BE2C (cell line): ENCODE measurements around the gene SORCS1.

Source experiments
- DNase-seq: peaks from one replicate; pipeline ENCODE4 v3.0.0-alpha.2; 2020
- H3K27me3 ChIP-seq: fragments of 250-450 bp; sonication (Bioruptor Pico); 2 replicates; pipeline ENCODE4 v1.5.1; 2020; ENCODE audit warnings: mild to moderate bottlenecking
- H3K36me3 ChIP-seq: fragments of 250-450 bp; sonication (Bioruptor Pico); 2 replicates; pipeline ENCODE4 v1.5.1; 2020; ENCODE audit warnings: mild to moderate bottlenecking
- H3K4me1 ChIP-seq: fragments of 250-450 bp; sonication (Bioruptor Pico); 2 replicates; pipeline ENCODE4 v1.5.1; 2020
- H3K4me3 ChIP-seq: 2 replicates; pipeline ENCODE4 v1.5.1; 2011; ENCODE audit warnings: low read depth, low read length
- H3K9me3 ChIP-seq: fragments of 250-450 bp; sonication (Bioruptor Pico); 2 replicates; pipeline ENCODE4 v1.5.1; 2020
- CTCF ChIP-seq: IDR thresholded peaks from 2 replicates; pipeline ENCODE4 v1.5.1; 2012; ENCODE audit warnings: mild to moderate bottlenecking, low read depth, low read length

The SORCS1 gene

GRCh38 chr10:106771154-106771553 lies 393.4 kb downstream of the SORCS1 start:
- no peak overlapping the region for H3K4me3 ChIP-seq
- no peak for TF ChIP-seq CTCF
- DNase-seq = no peak
- no peaks in the 10 kb centered on the region for H3K36me3 ChIP-seq
- H3K9me3 ChIP-seq = no peaks in the 10 kb centered on the region
- H3K4me1 ChIP-seq = peaks cover 5% of the 10 kb centered on the region
- H3K27me3 ChIP-seq = no peaks in the 10 kb centered on the region

- Histone ChIP-seq H3K27me3 (no peaks in the 10 kb centered on the region), H3K4me3 (no peak overlapping the region), H3K36me3 (no peaks in the 10 kb centered on the region), H3K9me3 (no peaks in the 10 kb centered on the region), H3K4me1 (peaks cover 5% of the 10 kb centered on the region)
- DNase-seq = no peak
- TF ChIP-seq CTCF = no peak
These were observed 396.3 kb downstream of the SORCS1 start for GRCh38 chr10:106768204-106768603.

GRCh38 chr10:106765928-106766327 lies 398.6 kb downstream of the SORCS1 start:
- no peak overlapping the region for H3K4me3 ChIP-seq
- no peak for TF ChIP-seq CTCF
- peaks cover 5% of the 10 kb centered on the region for H3K4me1 ChIP-seq
- H3K27me3 ChIP-seq = no peaks in the 10 kb centered on the region
- no peaks in the 10 kb centered on the region for H3K9me3 ChIP-seq
- H3K36me3 ChIP-seq = no peaks in the 10 kb centered on the region
- DNase-seq = no peak

GRCh38 chr10:106765241-106765754 lies 399.2 kb downstream of the SORCS1 start:
- no peak; the same call in 1 of the 2 replicates for TF ChIP-seq CTCF
- Histone ChIP-seq H3K36me3 (no peaks in the 10 kb centered on the region), H3K27me3 (no peaks in the 10 kb centered on the region), H3K4me1 (peaks cover 5% of the 10 kb centered on the region), H3K9me3 (no peaks in the 10 kb centered on the region), H3K4me3 (no peak overlapping the region)
- no peak for DNase-seq

- Histone ChIP-seq H3K27me3 (no peaks in the 10 kb centered on the region), H3K4me3 (no peak overlapping the region), H3K36me3 (no peaks in the 10 kb centered on the region), H3K9me3 (no peaks in the 10 kb centered on the region), H3K4me1 (peaks cover 5% of the 10 kb centered on the region)
- DNase-seq = no peak
- TF ChIP-seq CTCF = no peak
These were observed 400.1 kb downstream of the SORCS1 start for GRCh38 chr10:106764360-106764759.

- Histone ChIP-seq H3K36me3 (no peaks in the 10 kb centered on the region), H3K9me3 (no peaks in the 10 kb centered on the region), H3K27me3 (no peaks in the 10 kb centered on the region), H3K4me3 (no peak overlapping the region), H3K4me1 (no peaks in the 10 kb centered on the region; the same call in 1 of the 2 replicates)
- DNase-seq = no peak
- no peak for TF ChIP-seq CTCF
These were observed 402.6 kb downstream of the SORCS1 start for GRCh38 chr10:106761906-106762305.
